HG02571 (cell line): ENCODE data around the gene RIPOR3.
"Not testable (repeated sequence)": the region's sequence is repeated elsewhere in the genome, so short reads cannot be mapped to it uniquely, and the experiment has no call there.

Source experiments
- ATAC-seq: cut with Tn5 transposase; IDR thresholded peaks from one replicate; pipeline ENCODE4 v1.9.1; 2021; ENCODE audit warnings: mild to moderate bottlenecking, moderate library complexity; ENCODE audit not compliant: unreplicated experiment

The RIPOR3 gene

DNA sequence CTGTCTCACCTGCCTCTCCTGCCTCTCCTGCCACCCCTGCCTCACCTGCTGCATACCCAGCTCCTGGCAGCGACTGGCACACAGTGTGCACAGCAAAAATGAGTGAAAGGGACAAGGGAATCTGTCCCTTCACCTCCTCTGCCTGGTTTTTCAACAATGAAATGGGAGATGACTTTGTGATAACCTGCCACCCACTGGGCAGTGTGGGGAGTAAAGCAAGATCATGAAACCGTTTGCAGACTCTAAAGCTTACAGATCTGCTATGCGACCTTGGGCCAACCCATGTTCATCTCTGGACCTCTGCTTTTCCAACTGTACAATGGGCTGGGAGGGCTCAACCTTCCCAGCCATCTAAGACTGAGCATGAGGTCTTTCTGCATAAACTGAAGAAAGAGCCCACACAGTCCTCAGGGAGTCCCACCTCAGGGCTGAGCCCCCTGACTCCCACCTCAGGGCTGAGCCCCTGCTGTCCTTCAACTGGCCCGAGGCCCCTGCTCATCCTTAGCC lies 81.1 kb downstream of the RIPOR3 start:
- no peak for ATAC-seq

DNA sequence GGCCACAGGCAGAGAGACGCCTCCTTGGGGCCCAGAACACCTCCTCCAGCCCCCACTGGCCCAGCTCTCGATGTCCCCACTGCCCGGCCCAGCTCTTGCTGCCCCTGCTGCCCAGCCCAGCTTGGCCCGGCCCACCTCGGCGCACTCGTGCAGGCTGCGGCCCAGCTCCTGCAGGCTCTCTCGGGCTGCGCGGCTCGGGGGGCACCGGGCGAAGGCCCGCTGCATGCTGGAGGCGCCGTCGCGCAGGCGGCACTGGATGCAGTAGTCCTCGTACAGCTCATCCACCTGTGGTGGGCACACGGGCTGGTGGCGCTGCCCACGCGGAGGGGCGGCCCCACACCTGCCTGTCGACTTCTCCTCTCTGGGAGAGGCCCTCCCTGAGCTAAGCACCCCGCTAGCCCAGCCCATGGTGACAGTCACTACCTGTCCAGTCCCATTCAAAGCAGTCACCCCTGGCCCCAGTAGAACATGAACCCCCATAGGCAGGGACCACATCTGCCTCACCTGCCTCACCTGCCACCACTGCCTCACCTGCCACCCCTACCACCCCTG lies 81.8 kb downstream of the RIPOR3 start:
- no peak for ATAC-seq

DNA sequence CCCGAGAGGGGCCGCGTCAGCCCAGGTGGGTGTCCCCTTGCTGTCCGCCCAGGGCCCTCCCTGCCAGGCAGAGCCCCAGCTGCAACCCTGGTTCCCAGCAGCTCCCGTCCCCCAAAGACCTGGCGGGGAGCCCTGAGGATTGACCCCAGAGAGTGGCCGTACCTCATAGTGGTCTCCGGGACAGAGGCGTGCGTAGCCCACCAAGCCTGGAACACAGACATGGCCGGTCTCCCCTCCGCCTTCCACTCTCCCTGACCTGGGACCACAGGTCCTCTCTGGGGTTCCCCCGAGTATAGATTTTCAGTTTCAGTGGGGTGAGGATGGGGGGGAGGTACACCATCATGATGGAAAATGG lies 82.6 kb downstream of the RIPOR3 start:
- ATAC-seq: no peak

- ATAC-seq: no peak
These were observed 83.2 kb downstream of the RIPOR3 start for GRCh38 chr20:50607850-50608749.

GRCh38 chr20:50607436-50607835 lies 83.9 kb downstream of the RIPOR3 start:
- ATAC-seq: no peak

DNA sequence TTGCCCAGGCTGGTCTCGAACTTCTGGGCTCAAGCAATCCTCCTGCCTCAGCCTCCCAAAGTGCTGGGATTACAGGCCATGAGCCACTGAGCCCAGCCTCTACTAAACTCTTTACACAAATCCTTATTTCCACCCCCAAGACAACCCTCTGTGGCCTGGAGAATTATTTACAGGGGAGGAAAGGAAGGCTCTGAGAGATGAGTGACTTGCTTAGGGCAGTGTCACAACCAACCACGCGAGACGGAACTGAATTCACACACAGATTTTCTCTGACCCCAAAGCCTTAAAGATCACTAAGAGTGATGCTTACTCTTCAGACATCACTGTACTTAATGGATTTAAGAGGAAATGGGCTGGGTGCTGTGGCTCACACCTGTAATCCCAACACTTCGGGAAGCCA lies 86.2 kb downstream of the RIPOR3 start:
- no peak for ATAC-seq

DNA sequence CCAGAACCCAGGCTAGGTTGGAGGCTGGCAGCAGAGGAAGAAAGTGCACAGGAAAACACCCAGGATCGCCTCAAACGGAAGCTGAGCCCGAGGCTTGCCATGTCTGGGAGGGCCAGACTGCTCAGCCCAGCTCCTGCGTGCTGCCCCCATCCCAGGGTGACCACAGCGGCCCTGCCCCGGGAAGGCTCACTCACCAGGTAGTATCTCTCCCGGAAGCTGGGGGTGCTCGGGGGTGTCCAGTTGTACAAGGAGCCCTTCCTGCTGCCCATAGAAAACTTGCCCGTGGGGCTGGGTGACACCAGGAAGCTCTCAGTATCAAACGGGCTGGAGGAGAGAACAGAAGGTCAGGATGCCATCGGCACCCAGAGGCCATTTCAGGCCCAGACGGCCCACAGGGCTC lies 86.9 kb downstream of the RIPOR3 start:
- ATAC-seq: no peak

DNA sequence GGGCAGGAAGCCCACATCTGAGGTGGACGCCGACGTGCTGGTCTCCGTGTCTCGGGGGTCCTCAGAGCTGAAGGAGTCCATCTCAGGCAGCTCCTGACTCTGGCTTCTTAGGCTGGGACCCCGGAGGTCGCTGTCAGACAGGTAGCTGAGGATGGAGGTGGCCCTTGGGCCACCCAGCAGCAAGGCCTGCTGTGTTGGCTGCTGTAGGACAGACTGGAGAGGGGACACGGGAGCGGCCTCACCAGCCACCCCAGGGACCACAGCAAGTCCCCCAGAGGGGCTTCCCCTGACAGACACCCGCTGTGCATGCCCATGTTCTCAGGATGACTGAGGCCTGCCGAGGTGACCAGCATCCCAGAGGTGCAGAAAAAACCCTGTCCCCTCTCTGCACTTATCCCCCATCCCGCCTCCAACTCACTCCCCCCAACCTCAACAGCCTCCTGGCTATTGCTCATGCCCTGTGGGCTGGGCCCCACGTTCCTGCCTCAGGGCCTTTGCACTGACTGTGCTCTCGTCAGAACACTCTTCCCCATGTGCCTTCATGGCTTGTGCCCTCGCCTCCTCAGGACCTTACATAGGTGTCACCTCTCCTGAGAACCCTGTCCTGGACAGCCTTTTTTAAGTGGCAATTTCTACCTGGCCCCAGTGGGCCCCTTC lies 88.8 kb downstream of the RIPOR3 start:
- ATAC-seq: no peak

DNA sequence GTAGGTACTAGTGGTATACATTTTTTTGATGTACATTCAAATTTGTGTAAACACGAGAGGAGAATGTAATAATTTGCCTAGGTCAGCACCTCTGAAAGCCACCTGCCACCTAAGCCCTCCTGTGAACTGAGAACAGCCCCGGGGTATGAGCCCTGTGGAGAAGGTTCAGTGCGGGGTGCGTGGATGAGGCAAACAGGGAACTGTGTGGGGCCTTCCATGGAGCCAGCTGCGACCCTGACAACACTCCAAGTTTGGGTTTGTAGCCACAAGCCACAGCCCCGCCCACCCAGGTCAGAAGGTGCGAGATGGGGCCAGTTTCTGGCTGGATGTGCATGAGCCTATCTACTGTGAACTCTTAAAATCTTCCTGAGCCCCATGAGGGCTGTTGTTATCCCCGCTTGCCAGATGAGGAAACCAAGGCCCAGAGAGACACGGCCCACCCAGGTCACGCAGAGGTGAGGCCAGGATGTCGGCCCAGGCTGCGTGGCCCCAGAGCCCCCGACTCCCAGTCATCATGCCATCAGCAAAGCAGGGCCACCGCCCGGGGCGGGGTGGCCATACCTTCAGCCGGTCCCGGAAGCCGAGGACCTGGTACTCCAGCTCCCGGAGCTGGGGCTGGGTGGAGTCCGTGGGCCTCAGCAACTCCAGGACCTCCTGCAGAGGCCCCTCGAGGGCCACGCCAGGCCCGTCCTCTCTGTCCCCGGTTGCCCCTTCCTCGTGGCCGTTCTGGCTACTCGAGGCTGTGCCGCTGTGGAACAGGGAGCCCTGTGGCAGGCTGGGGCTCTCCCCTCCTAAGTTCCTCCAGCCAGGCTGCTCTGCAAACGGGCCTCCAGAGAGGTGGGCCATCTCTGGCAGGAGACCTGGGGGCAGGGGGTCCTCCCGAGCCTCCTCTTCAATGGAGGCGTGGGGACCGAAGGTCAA lies 89.6 kb downstream of the RIPOR3 start:
- ATAC-seq: no peak

GRCh38 chr20:50600281-50600895 lies 91.0 kb downstream of the RIPOR3 start:
- ATAC-seq: no peak

DNA sequence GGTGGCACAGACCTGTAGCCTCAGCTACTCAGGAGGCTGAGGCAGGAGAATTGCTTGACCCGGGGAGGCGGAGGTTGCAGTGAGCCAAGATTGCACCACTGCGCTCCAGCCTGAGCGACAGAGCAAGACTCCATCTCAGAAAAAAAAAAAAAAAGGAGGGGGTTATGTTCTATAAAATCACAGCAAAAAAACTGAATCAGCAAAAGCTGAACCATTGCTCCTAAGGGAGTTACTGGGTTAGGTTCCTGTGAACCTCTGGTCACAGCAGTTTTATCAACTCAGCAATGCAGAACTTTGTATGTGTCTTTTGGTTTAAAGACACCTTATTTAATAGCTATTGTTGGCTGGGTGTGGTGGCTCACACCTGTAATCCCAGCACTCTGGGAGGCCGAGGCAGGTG lies 92.6 kb downstream of the RIPOR3 start:
- ATAC-seq: not testable (repeated sequence)

DNA sequence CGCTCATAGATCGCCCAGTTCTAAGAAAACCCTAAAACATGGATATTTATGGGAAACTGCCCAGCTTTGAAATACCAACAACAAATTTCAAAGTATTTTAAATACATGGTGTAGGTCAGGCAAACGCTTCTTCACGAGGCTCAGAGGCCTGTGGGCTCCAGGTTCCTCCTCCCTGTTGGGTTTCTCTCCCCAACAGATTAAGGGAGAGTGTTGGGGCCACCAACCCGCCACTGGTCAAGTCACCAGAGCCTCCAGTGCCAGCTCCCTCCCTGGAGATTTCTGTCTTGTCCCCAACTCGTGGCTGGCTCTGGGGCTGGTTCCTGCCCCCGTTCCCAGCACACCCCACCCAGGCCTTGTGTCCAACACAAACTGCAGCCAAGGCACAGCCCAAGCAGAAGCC lies 93.3 kb downstream of the RIPOR3 start:
- ATAC-seq: no peak

DNA sequence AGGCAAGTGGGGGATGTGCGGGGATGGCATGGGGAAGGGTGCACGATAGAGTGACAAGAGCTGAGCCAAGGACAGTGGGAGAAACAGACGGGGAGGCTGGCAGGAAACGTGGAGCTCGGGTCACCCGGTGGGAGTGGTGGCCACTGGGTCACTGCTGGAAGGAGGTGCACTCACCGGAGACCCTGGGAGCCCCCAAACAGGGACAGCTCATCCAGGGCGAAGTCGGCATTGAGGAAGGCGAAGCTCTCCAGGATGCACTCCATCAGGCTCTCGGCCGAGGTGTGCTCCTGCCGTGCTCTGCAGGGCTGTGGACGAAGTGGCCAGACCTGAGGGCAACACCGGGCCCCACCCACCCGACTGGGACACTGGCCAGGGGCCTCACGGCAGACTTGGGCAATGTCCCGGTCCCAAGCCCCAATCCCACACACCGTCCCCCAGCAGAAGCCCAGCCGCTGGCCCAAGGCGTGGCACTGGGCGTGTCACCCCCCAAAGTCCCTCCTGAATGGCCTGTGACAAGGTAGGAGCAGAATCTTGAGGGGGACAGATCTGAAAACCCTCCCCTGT lies 93.9 kb downstream of the RIPOR3 start:
- ATAC-seq: no peak

DNA sequence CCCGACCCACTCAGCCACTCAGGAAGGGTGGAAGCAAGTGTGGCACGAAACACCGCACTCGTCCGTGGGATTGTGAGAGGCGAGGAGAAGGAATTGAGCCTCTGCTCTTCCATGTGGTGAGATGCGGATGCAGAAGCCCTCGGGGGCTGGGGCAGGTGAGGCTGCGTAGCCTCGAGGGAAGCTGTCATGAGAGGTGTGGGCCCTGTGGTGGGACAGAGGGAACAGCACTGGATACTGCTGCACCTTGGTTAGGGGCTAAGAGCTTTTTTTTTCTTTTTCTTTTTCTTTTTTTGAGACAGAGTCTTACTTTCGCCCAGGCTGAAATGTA lies 94.7 kb downstream of the RIPOR3 start:
- no peak for ATAC-seq

GRCh38 chr20:50595988-50596693 lies 95.2 kb downstream of the RIPOR3 start:
- ATAC-seq: no peak

DNA sequence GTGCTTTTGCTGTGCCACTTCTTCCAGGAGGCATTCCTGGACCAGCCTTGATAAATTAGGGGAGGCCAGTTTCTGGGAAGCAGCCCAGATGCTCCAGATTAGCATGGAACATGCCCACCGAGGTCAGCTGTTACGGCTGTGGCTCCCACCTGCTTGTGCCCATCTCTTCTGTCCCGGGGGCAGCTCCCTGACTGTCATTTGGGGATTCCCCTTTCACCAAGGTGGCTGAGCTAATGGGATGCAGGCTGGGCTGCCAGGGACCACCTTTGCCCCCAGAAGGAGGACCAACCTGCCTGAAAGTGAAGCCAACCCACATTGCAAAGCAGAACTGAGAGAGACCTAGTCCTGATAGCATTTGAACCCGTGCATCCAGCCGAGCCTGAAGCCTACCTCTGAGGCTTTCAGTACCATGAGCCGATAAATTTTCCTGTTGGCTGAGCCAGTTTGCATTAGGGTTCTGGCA lies 95.9 kb downstream of the RIPOR3 start:
- no peak for ATAC-seq

- no peak for ATAC-seq
These were observed 96.5 kb downstream of the RIPOR3 start for GRCh38 chr20:50594591-50595432.

- ATAC-seq: no peak
These were observed 97.1 kb downstream of the RIPOR3 start for GRCh38 chr20:50594231-50594590.

DNA sequence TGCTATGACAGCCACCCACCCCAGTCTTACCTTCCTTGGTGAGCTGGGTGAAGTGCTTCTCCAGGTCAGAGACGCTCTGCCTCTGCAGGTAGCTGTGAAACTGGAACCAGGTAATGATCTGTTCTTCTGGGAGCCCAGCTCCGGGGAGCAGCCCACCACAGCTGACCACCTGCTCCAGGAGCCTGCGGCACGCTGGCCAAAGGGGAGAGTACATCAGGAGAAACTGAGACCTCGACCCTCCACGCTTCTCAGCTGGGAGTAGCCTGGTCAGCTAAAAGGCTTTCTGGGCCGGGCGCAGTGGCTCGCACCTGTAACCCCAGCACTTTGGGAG lies 98.4 kb downstream of the RIPOR3 start:
- ATAC-seq: no peak
